Bronchial epithelial cell (primary cell): ENCODE data around the gene NAB1. TPM values are rescaled to one million over a fixed set of nuclear protein-coding genes. Genes with fewer than 3 reads are reported as not detected.
"Not testable (repeated sequence)": the region's sequence is repeated elsewhere in the genome, so short reads cannot be mapped to it uniquely, and the experiment has no call there.

Experiments used
- DNase-seq: peaks from one replicate; pipeline ENCODE4 v3.0.0-alpha.2; 2010; ENCODE audit warnings: low read depth
- FAIRE-seq: peaks from 2 replicates; lab custom pipeline; 2011; peaks lifted over from hg19 to GRCh38; lab: Jason Lieb, UNC
- H3K27me3 ChIP-seq: 2 replicates; pipeline ENCODE4 v1.5.1; 2011; ENCODE audit warnings: low read length; ENCODE audit not compliant: control insufficient read depth, insufficient read depth
- H3K36me3 ChIP-seq: 2 replicates; pipeline ENCODE4 v1.5.1; 2011; ENCODE audit warnings: low read length; ENCODE audit not compliant: control insufficient read depth, insufficient read depth
- H3K4me3 ChIP-seq: 2 replicates; pipeline ENCODE4 v1.5.1; 2011; ENCODE audit warnings: mild to moderate bottlenecking, low read depth, low read length, control low read depth
- total RNA-seq: library from RNA; depleted of rRNA; stranded (reverse); fragments of >200 nt; gene quantifications from 2 replicates; pipeline ENCODE4 v1.2.1, GENCODE V29; 2014
- TF ChIP-seq, protein P1 (sequence below): IDR thresholded peaks from 2 replicates; pipeline ENCODE4 v1.5.1; 2011; ENCODE audit warnings: mild to moderate bottlenecking, moderate library complexity, low read length, control low read depth, inconsistent platforms; ENCODE audit not compliant: insufficient read depth, severe bottlenecking

Gene NAB1
- total RNA-seq, 1 donor from 2014 or later: 92.4 TPM

DNA sequence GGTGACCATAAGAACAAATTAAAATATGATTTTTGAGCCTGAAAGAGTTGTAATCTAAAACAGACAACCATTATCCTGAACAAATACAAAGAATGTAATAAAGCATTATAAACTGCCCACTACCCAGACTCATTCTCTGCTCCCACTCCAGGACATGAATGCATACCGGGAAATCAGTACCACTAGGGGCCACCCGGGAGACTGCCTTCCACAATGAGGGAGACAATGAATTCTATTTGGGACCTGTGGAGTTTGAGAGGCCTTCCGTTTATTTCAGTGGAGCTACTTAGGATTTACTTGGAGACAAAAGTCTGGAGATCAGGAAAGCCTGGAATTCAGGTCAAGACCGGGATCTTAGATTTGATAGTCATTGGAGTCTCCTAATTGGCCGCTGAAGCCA lies 50.0 kb downstream of the NAB1 start:
- FAIRE-seq (no peak), DNase-seq (no peak)
- H3K4me3 ChIP-seq: no peak overlapping the region
- H3K36me3 ChIP-seq: no peaks in the 10 kb centered on the region
- TF ChIP-seq, protein P1, sequence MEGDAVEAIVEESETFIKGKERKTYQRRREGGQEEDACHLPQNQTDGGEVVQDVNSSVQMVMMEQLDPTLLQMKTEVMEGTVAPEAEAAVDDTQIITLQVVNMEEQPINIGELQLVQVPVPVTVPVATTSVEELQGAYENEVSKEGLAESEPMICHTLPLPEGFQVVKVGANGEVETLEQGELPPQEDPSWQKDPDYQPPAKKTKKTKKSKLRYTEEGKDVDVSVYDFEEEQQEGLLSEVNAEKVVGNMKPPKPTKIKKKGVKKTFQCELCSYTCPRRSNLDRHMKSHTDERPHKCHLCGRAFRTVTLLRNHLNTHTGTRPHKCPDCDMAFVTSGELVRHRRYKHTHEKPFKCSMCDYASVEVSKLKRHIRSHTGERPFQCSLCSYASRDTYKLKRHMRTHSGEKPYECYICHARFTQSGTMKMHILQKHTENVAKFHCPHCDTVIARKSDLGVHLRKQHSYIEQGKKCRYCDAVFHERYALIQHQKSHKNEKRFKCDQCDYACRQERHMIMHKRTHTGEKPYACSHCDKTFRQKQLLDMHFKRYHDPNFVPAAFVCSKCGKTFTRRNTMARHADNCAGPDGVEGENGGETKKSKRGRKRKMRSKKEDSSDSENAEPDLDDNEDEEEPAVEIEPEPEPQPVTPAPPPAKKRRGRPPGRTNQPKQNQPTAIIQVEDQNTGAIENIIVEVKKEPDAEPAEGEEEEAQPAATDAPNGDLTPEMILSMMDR: peak; percentile 27
- no peaks in the 10 kb centered on the region for H3K27me3 ChIP-seq

- DNase-seq (no peak), FAIRE-seq (peak; percentile 70)
- TF ChIP-seq, protein P1: no peak
- Histone ChIP-seq H3K4me3 (no peak overlapping the region), H3K36me3 (no peaks in the 10 kb centered on the region), H3K27me3 (no peaks in the 10 kb centered on the region)
Observed at GRCh38 chr2:190701586-190701985, 52.7 kb downstream of the NAB1 start.

DNA sequence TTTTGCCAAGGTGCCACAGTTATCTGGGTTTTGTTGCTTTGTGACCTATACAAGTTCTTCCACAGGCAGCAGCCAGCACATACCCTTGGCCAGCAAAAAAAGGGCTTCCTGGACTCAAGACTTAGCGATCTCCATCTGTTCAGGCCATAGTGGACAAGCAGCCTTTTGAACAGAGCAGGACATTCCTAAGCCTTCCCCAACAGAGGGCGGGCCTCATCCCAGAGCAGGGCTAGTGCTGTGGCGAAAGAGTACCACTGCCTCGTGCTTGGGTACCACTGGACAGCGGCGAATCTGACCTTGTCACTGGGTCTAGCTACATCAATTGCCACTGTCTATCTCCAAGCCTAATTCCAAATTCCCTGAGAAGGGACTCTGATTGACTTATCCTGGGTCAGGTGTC lies 56.4 kb downstream of the NAB1 start:
- DNase-seq: no peak
- peak; percentile 68 for FAIRE-seq
- TF ChIP-seq, protein P1: no peak

DNA sequence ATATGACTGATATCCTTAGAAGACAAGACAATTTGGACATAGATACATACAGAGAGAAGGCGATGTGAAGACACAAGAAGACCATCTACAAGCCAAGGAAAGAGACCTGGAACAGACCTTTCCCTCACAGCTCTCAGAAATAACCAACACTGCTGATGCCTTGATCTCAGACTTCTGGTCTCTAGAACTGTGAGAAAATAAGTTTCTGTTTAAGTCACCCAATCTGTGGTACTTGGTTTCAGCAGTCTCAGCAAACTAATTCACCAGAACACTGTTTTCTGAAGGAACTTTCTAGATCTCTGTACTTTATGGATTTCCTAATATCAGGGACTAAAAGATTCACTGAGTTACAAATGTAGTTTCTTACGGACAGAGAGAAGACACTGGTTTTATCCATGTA lies 58.8 kb downstream of the NAB1 start:
- no peak for DNase-seq
- FAIRE-seq: no peak
- TF ChIP-seq, protein P1: no peak
- Histone ChIP-seq H3K4me3 (no peak overlapping the region), H3K36me3 (no peaks in the 10 kb centered on the region), H3K27me3 (no peaks in the 10 kb centered on the region)

More for the DNA sequence above, 56.4 kb downstream of the NAB1 start:
- no peaks in the 10 kb centered on the region for H3K36me3 ChIP-seq
- H3K27me3 ChIP-seq: no peaks in the 10 kb centered on the region
- H3K4me3 ChIP-seq: no peak overlapping the region

- FAIRE-seq: not testable (repeated sequence)
Observed at GRCh38 chr2:190708650-190709049, 59.8 kb downstream of the NAB1 start.

GRCh38 chr2:190711069-190711468 lies 62.2 kb downstream of the NAB1 start:
- DNase-seq: no peak
- FAIRE-seq: no peak
- Histone ChIP-seq H3K27me3 (no peaks in the 10 kb centered on the region), H3K4me3 (no peak overlapping the region), H3K36me3 (no peaks in the 10 kb centered on the region)
- TF ChIP-seq, protein P1: no peak

More at GRCh38 chr2:190708650-190709049, 59.8 kb downstream of the NAB1 start:
- DNase-seq, H3K4me3 ChIP-seq, H3K27me3 ChIP-seq, H3K36me3 ChIP-seq: not testable (repeated sequence)
